A204.1 (cell line): ENCODE measurements around the gene GPR179.
"Not testable (repeated sequence)": the region's sequence is repeated elsewhere in the genome, so short reads cannot be mapped to it uniquely, and the experiment has no call there.

Experiments used
- FAIRE-seq: peaks from 2 replicates; lab custom pipeline; 2012; peaks lifted over from hg19 to GRCh38; lab: Jason Lieb, UNC

Gene GPR179

GRCh38 chr17:38322156-38322779 is 21.5 kb downstream of the GPR179 start:
- no peak for FAIRE-seq

- no peak for FAIRE-seq
Observed at GRCh38 chr17:38320482-38320881, 23.3 kb downstream of the GPR179 start.

GRCh38 chr17:38317081-38317480 is 26.7 kb downstream of the GPR179 start:
- no peak for FAIRE-seq

- FAIRE-seq, result no peak
Observed at GRCh38 chr17:38315497-38315896, 28.3 kb downstream of the GPR179 start.

GRCh38 chr17:38296834-38297517 is 46.8 kb downstream of the GPR179 start, which contains the start of gene MRPL45:
Gene MRPL45, plus strand, starts transcription at chr17:38297168. Its CDS starts 16 bp downstream, at chr17:38297184.
- FAIRE-seq, result not testable (repeated sequence)

- FAIRE-seq, result not testable (repeated sequence)
Observed at GRCh38 chr17:38295602-38296365, 48.0 kb downstream of the GPR179 start.

- not testable (repeated sequence) for FAIRE-seq
Observed at GRCh38 chr17:38289760-38290159, 54.0 kb downstream of the GPR179 start.

GRCh38 chr17:38288217-38288827 is 55.4 kb downstream of the GPR179 start:
- FAIRE-seq, result not testable (repeated sequence)

- FAIRE-seq, result not testable (repeated sequence)
Observed at GRCh38 chr17:38286501-38287091, 57.2 kb downstream of the GPR179 start.

- not testable (repeated sequence) for FAIRE-seq
Observed at GRCh38 chr17:38285994-38286393, 57.8 kb downstream of the GPR179 start.
